Activated B cell treated with CpG ODN at 0.5 μM for 24 hours (primary cell): Measurements from ENCODE around the gene BRD7. TPM values are rescaled to one million over a fixed set of nuclear protein-coding genes. Genes with fewer than 3 reads are reported as not detected.

Experiments used
- ATAC-seq: fragments of 200-7000 bp; cut with Tn5 transposase; one replicate; pipeline ENCODE4 v1.10.0; 2021; ENCODE audit warnings: low read depth, mild to moderate bottlenecking, moderate library complexity
- CTCF ChIA-PET: fragments of 350-600 bp; sonication (Branson Sonifier 250); formaldehyde crosslinking; loops from one replicate; lab custom pipeline; 2021; ENCODE audit warnings: antibody characterized with exemption; lab: Charles Lee
- POLR2A ChIA-PET: fragments of 350-600 bp; sonication (Branson Sonifier 250); formaldehyde crosslinking; loops from one replicate; lab custom pipeline; 2021; ENCODE audit warnings: antibody characterized with exemption; lab: Charles Lee
- DNase-seq: peaks from one replicate; pipeline ENCODE4 v3.0.0; 2022
- H3K27ac Mint-ChIP-seq: one replicate; pipeline ENCODE4 v1.8.0; 2020; ENCODE audit warnings: mixed read lengths
- H3K27me3 Mint-ChIP-seq: one replicate; pipeline ENCODE4 v1.8.0; 2021; ENCODE audit warnings: mixed read lengths
- H3K36me3 Mint-ChIP-seq: one replicate; pipeline ENCODE4 v1.8.0; 2021; ENCODE audit warnings: low read depth, mixed read lengths
- H3K4me1 Mint-ChIP-seq: one replicate; pipeline ENCODE4 v1.8.0; 2021; ENCODE audit warnings: mixed read lengths
- H3K4me3 Mint-ChIP-seq: one replicate; pipeline ENCODE4 v1.8.0; 2020; ENCODE audit warnings: mild to moderate bottlenecking, mixed read lengths
- H3K9me3 Mint-ChIP-seq: one replicate; pipeline ENCODE4 v1.8.0; 2020; ENCODE audit warnings: mixed read lengths
- intact Hi-C: fragments of 100-400 bp; cut with micrococcal nuclease; formaldehyde crosslinking; loops from one replicate; pipeline ENCODE4 v1.15.1; 2024
- total RNA-seq: library from RNA; stranded (reverse); gene quantifications from 2 replicates; pipeline ENCODE4 v1.2.3, GENCODE V29; 2022
- TF ChIP-seq, protein P1 (sequence below): fragments of 200-600 bp; IDR thresholded peaks from one replicate; pipeline ENCODE4 v1.8.0; 2022; ENCODE audit warnings: antibody characterized with exemption, mild to moderate bottlenecking

The BRD7 gene
- total RNA-seq, 1 donor from 2014 or later, result 65.2 TPM

DNA sequence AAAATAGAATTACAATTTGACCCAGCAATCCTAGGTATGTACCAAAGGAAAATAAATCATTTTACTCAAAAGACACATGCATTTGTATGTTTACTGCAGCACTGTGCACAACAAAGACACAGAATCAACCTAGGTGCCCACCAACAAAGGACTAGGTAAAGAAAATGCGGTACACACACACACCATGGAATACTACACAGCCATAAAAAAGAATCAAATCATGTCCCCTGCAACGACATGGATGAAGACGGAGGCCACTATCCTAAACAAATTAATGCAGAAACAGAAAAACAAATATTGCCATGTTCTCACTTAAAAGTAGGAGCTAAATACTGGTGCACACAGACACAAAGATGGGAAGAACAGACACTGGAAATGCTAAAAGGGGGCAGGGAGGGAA is 36.2 kb downstream of the BRD7 start:
- H3K4me3 Mint-ChIP-seq, result no peak overlapping the region
- ATAC-seq, result no peak
- ChIA-PET POLR2A (interaction anchor here (0.6 kb wide), 1 partner anchor 177 kb away, joined by 4 read pairs; no protein-coding TSS in a partner anchor), CTCF (no interaction called here)
- H3K27me3 Mint-ChIP-seq, result no peaks in the 10 kb centered on the region
- TF ChIP-seq, protein P1, sequence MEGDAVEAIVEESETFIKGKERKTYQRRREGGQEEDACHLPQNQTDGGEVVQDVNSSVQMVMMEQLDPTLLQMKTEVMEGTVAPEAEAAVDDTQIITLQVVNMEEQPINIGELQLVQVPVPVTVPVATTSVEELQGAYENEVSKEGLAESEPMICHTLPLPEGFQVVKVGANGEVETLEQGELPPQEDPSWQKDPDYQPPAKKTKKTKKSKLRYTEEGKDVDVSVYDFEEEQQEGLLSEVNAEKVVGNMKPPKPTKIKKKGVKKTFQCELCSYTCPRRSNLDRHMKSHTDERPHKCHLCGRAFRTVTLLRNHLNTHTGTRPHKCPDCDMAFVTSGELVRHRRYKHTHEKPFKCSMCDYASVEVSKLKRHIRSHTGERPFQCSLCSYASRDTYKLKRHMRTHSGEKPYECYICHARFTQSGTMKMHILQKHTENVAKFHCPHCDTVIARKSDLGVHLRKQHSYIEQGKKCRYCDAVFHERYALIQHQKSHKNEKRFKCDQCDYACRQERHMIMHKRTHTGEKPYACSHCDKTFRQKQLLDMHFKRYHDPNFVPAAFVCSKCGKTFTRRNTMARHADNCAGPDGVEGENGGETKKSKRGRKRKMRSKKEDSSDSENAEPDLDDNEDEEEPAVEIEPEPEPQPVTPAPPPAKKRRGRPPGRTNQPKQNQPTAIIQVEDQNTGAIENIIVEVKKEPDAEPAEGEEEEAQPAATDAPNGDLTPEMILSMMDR, result no peak
- H3K4me1 Mint-ChIP-seq, result peaks cover 81% of the 10 kb centered on the region
- intact Hi-C loops, result no loop called here
- H3K9me3 Mint-ChIP-seq, result peaks cover 4% of the 10 kb centered on the region
- DNase-seq, result no peak
- H3K27ac Mint-ChIP-seq, result no peak overlapping the region
- H3K36me3 Mint-ChIP-seq, result peaks cover 72% of the 10 kb centered on the region

DNA sequence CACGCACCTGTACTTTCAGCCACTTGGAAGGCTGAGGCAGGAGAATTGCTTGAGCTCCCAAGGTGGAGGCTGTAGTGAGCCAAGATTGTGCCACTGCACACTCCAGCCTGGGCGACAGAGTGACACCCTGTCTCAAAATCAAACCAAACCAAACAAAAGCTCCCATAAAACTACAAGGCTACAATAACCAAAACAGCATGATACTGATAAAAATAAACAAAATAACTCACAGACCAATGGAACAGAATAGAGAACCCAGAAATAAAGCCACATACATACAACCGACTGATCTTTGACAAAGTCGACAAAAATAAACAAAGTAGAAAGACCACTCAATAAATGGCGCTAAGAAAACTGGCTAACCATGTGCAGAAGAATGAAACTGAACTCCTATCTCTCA is 37.2 kb downstream of the BRD7 start:
- TF ChIP-seq, protein P1, result no peak
- H3K27me3 Mint-ChIP-seq, result no peaks in the 10 kb centered on the region
- DNase-seq, result no peak
- H3K9me3 Mint-ChIP-seq, result peaks cover 4% of the 10 kb centered on the region
- intact Hi-C loops, result no loop called here
- CTCF ChIA-PET, result interaction anchor here (0.7 kb wide), 1 partner anchor 424 kb away, joined by 3 read pairs; no protein-coding TSS in a partner anchor
- peaks cover 72% of the 10 kb centered on the region for H3K36me3 Mint-ChIP-seq
- no peak for ATAC-seq
- H3K4me1 Mint-ChIP-seq, result peaks cover 81% of the 10 kb centered on the region
- POLR2A ChIA-PET, result no interaction called here
- H3K4me3 Mint-ChIP-seq, result no peak overlapping the region
- peak overlapping the region; percentile 62 for H3K27ac Mint-ChIP-seq

DNA sequence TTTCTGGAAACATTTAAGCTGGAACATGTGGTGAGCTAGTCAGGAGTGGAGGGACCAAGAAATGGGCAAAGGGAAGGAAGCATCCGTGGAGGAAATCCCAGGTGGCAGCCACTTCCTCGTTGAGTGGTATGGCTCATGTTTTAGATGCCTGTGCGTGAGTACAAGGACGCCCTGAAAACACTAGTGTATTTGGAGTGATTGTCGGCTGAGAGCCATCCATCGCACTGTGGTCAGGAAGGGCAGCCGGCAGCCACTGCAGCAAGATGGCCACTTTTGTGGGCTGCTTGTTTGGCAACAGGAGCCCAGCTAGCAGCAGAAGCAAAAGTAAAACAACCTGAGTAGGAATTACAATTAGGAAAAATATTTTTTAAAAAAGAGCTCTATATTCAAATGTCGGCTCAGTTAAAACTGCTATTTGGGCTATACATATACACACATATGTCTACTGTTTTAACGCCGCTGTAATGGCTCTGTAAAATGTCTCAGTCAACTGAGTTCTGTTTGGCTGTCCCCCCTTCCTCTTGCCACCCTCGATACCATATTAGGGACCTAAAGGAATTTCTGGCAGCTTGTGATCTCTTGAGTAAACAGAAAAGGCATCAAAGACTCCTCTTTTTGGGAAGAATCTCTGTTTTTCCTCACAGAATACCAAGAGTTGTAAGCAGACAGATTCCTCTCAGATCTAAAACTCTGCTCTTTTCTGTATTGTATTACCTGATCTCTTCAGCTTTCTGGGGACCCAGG is 39.2 kb downstream of the BRD7 start:
- Mint-ChIP-seq H3K36me3 (peaks cover 83% of the 10 kb centered on the region), H3K4me1 (peaks cover 66% of the 10 kb centered on the region), H3K27ac (peak overlapping the region; percentile 87), H3K27me3 (no peaks in the 10 kb centered on the region), H3K9me3 (peaks cover 4% of the 10 kb centered on the region), H3K4me3 (peak overlapping the region; percentile 19)
- ATAC-seq, result no peak
- ChIA-PET POLR2A (interaction anchor here (0.8 to 1.5 kb wide), 2 partner anchors 9 to 55 kb away, joined by 4 to 5 read pairs; no protein-coding TSS in a partner anchor), CTCF (interaction anchor here (0.7 to 6.7 kb wide), 4 partner anchors 25 to 336 kb away, joined by 3 to 117 read pairs (median 20); no protein-coding TSS in a partner anchor)
- TF ChIP-seq, protein P1, result no peak
- intact Hi-C loops, result loop anchor here (5.0 kb wide), 2 partner anchors 38 to 47 kb away; partner anchors contain the start of gene BRD7
- no peak for DNase-seq

DNA sequence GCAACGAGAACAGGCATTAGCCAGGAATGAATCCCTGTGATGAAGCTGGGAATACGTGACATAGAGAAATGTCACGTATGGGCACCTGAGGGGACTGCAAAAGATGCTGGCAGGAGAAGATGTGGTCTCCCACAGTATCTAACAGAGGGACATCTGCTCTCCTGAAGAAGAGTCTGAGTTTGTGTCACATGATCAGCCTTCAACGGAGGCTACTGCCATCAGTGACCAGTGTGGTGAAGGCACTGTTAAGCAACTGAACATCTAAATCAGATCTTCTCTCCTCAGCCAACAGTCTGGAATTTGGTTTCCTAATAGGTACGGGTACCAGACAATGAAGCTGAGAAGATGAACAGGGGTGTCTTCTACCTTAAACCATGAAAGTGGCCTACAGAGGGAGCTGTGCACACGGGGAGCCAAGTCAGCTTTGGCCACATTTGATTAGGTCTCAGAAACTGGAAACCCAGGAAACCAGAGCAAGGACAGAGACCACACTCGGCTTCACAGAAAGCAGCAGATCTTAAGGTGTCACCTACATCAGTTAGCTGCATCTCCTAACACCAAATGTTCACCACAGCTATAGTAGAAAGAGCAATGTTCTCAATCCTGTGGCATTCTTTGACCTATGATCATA is 41.8 kb downstream of the BRD7 start:
- ATAC-seq (peak; percentile 80), DNase-seq (no peak)
- Mint-ChIP-seq H3K27ac (peak overlapping the region; percentile 68), H3K4me3 (no peak overlapping the region), H3K4me1 (peaks cover 53% of the 10 kb centered on the region), H3K9me3 (no peaks in the 10 kb centered on the region), H3K36me3 (peaks cover 83% of the 10 kb centered on the region), H3K27me3 (no peaks in the 10 kb centered on the region)
- ChIA-PET POLR2A (interaction anchor here (1.0 to 1.4 kb wide), 4 partner anchors 11 to 53 kb away, joined by 3 to 9 read pairs (median 5); no protein-coding TSS in a partner anchor), CTCF (interaction anchor here (0.6 to 6.7 kb wide), 26 partner anchors 9 to 479 kb away, joined by 3 to 117 read pairs (median 6); partner anchors contain the start of genes ADCY7 and CNEP1R1)
- TF ChIP-seq, protein P1, result no peak
- intact Hi-C loops, result loop anchor here (1.0 to 5.0 kb wide), 9 partner anchors 8 to 420 kb away; partner anchors contain the start of gene BRD7
